NCI-H748 (cell line): ENCODE measurements around the gene COL1A1.
A peak's percentile ranks its signal among the peaks of the same experiment; 100 is the strongest.

Source experiments
- DNase-seq: peaks from one replicate; lab custom pipeline; 2025; ENCODE audit not compliant: unreplicated experiment; lab: John Stamatoyannopoulos, UW

COL1A1 gene

GRCh38 chr17:50144355-50144754, 57.1 kb downstream of the COL1A1 start:
- no peak for DNase-seq

GRCh38 chr17:50143461-50144176, 57.8 kb downstream of the COL1A1 start:
- no peak for DNase-seq

GRCh38 chr17:50141745-50142110, 59.7 kb downstream of the COL1A1 start:
- no peak for DNase-seq

GRCh38 chr17:50141026-50141744, 60.2 kb downstream of the COL1A1 start:
- DNase-seq, result no peak

- peak; percentile 51 for DNase-seq
These were observed 61.2 kb downstream of the COL1A1 start for GRCh38 chr17:50139950-50140885.

- no peak for DNase-seq
These were observed 62.1 kb downstream of the COL1A1 start for GRCh38 chr17:50139185-50139783.

- DNase-seq, result no peak
These were observed 64.4 kb downstream of the COL1A1 start for GRCh38 chr17:50137042-50137441.

GRCh38 chr17:50136096-50136687, 65.2 kb downstream of the COL1A1 start:
- no peak for DNase-seq

GRCh38 chr17:50135316-50136095, 65.9 kb downstream of the COL1A1 start:
- DNase-seq, result no peak

- DNase-seq, result no peak
These were observed 67.0 kb downstream of the COL1A1 start for GRCh38 chr17:50134206-50135110.

- no peak for DNase-seq
These were observed 67.7 kb downstream of the COL1A1 start for GRCh38 chr17:50133769-50134099.
